Stimulated activated CD4-positive, alpha-beta T cell treated with anti-CD3 and anti-CD28 coated beads, Interleukin-4, amount 100 ng/mL, for 1 hour (primary cell): ENCODE measurements around the gene ADGRB3.
"Not testable (repeated sequence)": the region's sequence is repeated elsewhere in the genome, so short reads cannot be mapped to it uniquely, and the experiment has no call there.

Experiments
- DNase-seq: peaks from one replicate; pipeline ENCODE4 v3.0.0-alpha.2; 2020

The ADGRB3 gene

DNA sequence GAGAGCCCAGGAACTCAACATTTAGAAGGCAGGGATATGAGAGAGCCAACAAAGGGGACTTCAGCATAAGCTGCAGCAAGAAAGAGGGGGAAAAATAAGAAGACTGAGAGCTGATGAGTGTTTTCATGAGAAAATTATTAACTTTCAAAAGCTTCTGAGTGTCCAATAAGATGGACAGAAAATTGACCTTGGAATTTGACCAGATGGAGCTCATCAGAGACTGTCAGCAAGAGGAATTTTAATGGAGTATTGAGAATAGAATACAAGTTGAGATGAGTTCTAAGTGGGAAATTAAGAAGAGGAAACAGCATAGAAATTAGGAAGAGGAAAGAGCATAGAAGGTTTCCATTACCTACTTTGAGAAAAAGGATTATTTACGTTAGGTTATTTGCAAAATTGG, 733.5 kb downstream of the ADGRB3 start:
- no peak for DNase-seq

DNA sequence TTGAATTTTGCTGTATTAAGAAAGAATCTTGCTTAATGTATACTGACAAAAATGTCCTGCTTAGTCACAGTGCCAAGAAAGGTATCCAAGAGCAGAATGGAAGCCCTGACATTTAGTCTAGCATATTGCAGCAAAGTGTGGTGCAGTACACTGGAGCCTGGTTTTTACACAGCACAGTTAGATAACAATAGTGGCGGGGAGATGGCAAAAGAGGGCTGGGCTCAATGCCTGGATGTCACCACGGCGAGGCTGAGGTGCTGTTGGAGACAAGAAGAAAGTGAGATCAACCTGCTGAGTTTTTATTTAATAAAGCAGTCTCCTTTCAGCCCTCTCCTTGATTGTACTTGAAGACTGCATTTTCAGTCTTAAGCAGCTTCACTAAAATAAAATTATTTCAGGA, 735.7 kb downstream of the ADGRB3 start:
- no peak for DNase-seq

DNA sequence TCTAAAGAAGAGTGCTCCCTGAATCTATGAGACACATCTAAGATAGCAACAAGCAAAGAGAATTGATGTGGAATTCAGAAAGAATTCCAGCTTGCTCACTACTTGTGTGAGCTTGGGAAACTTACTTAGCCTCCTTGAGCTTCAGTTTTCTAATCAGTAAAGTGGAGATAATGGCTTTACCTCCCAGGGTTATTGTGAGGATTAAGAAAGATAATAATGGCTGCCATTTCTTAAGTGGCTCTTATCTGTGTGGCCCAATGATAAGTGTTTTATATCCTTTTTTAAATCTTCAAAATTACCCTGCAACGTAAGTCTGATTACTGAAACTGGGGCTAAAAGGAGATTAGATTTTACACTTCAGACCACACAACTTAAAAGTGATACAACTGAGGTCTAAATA, 743.2 kb downstream of the ADGRB3 start:
- DNase-seq: no peak

DNA sequence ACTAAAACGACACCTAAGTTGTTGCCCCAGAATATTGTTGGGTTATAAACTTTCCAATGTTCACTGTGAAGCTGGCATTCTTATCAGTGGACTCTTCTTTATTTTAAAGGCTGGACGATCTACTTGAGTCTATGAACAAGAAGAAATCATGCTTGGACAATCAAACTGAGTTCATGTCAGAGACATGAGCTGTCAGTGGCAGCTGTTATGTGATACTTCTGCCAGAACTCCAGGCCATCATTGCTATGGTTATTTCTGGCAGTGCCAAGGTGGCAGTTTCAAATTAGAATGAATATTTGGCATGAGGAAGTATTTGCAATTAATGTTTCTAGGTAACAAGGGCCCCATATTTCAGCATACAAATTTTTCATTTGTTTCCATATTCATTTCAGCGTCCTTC, 744.4 kb downstream of the ADGRB3 start:
- DNase-seq: no peak

DNA sequence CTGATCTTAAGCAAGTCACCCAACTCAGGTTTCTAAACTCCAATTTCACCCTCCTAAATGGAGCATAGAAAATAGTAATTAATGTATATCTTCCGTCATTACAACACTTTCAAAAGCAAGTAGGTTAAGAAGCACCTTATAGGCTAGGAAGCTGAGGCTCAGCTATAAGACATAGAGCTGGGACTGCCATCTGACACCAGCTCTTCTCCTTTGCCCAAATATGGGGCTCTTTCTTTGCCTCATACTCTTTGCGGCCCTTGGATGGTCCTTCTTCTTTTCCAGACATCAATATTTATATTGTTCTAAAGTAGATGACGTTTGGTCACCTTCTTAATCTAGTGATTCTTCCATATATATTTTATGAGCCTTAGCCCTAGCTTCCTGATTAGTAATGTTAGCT, 748.5 kb downstream of the ADGRB3 start:
- no peak for DNase-seq

DNA sequence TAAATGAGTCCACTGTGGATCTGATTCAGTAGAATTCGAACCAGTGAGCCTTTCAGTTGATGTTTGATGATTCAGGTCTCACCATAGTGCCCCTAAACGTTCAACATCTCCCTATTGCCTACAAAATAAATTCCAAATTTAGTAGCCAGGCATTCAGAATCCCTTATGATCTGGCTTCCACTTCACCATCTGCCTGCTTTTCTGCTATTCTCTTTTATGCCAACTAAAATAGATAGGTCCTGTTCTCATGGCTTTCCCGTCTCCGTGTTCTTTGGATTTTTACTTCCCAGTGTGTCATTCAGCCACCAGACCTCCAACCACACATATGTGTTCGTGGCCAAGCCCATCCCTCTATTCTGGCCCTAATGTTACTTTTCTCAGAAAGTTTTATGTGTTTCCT, 751.3 kb downstream of the ADGRB3 start:
- no peak for DNase-seq

DNA sequence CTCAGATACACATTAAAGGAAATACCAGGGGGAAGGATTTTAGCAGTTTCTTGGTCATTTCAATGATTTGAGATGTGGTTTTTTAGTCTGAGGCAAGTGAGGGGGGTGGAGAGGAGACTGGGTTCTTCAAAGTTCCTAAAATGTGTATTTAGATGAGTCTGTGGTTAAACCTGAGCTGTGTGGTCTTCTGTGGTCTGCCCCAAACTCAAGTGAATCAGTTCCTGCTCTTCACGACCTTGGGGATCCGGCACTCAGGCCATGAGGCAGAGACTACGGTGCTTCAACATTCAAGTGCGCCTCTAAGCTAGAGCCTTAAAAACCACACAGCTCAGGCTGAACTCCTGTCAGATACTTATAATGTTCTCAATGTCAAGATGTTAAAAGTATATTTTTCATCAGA, 755.0 kb downstream of the ADGRB3 start:
- DNase-seq: no peak

DNA sequence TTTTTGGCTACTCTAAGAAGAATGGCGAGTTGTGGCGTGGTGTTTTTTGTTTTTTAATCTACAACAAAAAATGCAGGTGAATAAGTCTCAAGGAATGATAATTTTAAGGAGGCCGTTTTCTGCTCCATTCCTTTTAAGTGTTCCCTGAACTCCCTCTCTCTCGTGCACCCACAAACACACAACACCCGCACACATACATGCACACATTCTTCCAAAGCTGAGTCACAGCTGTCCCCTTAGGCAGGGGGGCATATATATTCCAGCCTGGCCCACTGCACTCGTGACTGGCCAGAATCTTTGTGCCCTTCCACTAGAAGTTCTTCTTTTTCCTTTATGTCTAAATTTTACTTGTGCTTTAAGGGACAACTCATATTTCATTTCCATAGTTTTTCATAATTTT, 756.0 kb downstream of the ADGRB3 start:
- DNase-seq: no peak

DNA sequence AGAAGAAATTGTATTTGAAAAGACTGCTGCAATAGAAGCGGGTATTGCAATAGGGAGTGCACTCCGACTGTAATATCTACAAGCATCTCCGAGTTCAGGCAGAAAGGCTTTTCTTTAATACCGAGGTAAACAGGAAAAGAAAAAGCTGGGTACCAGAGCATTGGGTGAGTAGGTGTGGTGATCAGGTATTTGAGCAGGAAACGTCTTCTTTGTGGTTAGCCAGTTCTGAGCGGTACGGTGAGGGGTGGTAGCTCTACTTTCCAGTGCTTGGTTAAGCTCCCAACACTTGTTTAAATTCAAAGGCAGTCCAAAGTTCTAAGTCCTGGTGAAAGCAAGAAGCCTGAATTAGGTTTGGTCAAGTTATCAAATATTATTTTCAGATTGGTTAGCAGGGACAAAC, 757.7 kb downstream of the ADGRB3 start:
- DNase-seq: no peak

DNA sequence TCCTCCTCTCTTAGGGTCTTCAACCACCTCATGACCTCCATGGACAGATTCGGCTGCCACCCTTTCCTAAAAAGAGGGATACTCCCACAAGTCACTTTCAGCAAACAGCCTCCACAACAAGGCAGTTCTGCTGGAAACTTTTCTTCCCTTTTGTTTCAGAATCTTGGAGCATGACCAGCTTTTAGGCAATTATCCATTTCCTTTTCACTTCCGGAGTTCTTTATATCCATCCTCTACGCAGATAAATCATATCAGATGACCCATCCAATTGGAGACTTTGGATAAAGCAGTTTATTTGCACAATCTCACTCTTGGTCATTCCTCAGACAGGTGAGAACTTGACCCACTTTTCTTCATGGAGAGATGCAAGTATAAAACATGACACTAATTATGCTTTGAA, 763.2 kb downstream of the ADGRB3 start:
- no peak for DNase-seq

DNA sequence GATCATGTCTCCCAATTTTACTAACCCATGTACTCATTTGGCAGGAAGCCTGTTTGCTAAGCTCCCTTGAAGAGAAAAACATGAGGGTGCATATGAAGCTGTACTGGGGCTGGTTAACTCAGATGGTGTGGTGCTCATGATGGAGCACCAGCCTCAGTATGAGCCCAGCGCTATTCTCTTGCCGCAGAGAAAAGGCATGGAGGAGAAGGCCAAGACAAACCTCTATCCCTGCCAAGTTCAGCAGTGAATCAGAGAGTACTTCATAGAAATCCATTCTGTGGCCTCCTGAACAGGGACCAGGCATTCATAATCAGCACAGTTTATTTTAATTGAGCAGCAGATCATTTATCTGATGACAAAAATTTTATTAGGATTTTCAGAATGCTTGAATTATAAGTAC, 763.6 kb downstream of the ADGRB3 start:
- no peak for DNase-seq

DNA sequence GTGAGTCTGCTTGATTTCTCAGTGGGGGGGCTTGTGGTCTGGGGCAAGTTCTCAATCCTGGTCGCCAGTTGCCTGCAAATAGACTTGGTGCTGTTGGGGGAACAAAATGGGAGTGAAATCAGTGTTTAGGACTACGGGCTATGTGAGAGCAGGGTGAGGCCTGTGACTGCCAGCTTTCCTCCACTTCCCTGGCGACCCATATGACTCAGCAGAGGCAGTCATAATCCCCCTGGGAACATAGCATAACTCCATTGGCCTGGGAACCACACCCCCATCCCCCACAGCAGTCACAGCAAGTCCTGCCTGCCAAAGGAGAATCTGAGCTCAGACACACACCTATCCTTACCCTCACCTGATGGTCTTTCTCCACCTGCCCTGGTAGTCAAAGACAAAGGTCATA, 773.8 kb downstream of the ADGRB3 start:
- no peak for DNase-seq

DNA sequence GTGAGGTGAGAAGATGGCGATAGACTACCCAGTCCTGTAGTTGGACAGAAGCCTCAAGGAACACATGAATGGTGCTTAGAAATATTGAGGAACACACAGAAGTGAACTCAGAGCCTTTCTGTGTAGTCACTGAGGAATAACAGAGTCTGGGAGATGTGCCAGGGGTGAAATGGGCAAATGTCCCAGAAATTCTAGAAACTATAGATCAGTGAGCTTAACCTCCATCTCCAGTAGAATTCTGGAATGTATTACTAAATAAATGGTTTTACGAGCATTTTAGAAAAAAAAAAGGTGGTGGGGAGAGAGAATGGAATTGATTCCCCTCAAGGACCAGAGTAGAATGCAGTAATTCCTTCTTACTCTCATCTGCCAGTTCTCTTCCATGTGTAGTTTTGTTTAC, 781.7 kb downstream of the ADGRB3 start:
- DNase-seq: no peak

DNA sequence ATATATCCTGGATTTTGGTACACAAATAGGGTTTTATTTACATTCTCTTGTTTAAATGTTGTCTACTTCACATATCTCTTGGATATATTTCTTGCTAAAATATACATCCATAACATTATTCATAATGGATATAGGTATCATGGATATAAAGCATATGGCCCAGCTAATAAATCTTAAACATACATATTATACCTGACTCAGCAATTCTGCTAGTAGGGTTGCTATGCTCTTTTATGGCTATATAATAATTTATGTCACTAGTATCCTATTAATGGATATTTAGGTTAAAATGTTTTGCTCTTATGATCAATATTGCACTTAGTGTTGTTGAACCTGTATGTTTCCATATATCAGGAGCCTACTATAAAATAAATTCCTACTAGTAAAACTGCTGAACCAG, 786.2 kb downstream of the ADGRB3 start:
- no peak for DNase-seq

DNA sequence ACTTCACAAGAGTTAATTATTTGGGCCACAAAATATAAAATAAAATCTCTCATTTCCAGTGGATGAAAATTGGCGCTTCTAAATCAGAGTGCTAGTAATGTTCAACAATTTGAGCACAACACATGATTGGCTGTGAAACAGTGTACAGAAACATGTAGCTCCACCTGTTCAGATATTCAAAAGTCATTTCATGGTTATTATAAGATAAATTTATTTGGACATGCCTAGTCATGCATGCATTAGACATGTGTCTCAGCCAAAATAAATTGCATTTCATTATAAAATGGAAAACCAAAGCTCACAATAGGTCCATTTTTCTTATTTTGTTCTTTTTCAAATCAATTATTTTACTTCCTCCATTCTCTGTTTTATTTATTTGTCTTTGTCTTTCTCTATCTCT, 786.9 kb downstream of the ADGRB3 start:
- no peak for DNase-seq

DNA sequence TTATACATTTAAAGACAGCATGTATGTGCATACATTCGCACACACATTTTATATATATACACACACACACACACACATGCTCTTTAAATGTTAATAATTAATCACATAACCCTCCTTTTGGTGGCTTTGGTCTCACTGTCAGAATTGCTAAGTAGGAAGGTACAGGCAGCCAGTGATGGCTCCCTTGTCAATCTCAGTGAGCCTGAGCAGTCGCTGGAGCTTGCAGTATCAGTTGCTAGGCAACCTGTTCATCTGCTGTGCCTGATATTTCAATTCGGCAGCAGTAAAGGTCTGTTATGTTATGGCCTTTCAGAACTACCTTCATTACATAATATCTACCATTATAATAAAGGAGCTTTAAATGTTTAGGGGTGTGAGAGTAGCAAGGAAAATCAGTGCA, 787.4 kb downstream of the ADGRB3 start:
- DNase-seq: no peak

DNA sequence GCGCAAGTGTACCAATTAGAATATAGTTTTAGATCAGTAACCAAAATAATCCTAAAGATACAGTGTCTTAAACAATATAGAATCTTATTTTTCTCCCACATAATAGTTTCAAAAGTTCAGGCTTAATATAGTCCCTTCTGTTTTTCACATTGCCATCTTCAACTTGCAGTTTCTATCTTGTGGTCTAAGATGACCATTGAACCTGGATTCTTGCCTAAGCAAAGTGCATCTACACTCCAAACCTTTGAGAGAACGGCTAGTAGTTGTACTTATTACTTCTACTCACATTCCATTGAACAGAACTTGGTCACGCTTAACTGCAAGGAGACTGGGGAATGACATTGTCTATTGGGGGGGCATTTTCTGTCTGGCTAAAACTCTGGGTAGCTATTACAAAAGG, 788.7 kb downstream of the ADGRB3 start:
- DNase-seq: no peak

DNA sequence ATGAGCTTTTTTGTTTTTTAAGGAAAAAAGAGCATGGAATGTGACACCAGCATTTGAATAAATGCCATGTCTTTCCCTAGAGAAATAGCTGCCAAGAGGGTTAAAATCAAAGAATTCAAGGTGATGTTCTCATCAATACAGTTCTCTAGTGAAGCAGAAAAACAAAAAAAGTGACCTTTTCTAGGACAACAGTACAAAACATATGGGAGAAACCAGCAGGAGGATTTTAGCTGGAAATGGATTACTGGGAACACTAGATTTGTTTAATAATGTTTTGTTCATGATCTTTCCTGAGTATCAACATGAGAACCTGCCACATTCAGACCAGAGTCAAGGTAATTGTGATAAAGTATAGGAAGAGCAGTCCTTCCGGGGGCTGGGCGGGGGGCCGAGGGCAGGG, 789.5 kb downstream of the ADGRB3 start:
- no peak for DNase-seq

DNA sequence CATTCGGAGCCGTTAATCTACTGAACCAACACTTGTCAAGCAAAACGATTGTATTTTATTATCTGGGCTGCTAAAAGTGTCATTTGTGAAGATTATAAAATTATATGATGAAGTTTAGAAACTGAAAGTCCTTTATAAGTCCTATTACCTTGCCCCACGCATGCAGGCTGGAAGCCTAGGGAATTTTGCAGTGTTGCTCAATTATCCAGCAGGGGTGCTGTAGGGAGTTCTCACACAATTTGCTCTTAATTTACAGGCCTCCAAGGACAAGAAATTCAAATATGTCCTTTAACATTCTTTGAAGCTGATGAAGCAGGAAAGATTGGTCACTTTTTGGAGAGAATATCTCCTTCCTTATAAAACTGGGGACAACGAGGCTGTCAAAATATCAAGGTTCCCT, 792.8 kb downstream of the ADGRB3 start:
- no peak for DNase-seq

DNA sequence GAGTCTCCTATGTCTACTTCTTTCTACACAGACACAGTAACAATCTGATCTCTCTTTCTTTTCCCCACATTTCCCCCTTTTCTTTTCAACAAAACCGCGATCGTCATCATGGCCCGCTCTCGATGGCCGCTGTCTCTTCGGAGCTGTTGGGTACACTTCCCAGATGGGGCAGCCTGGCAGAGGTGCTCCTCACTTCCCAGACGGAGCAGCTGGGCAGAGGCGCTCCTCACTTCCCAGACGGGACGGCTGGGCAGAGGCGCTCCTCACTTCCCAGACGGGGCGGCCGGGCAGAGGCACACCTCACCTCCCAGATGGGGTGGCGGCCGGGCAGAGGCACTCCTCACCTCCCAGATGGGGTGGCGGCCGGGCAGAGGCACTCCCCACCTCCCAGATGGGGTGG, 797.1 kb downstream of the ADGRB3 start:
- DNase-seq: not testable (repeated sequence)

DNA sequence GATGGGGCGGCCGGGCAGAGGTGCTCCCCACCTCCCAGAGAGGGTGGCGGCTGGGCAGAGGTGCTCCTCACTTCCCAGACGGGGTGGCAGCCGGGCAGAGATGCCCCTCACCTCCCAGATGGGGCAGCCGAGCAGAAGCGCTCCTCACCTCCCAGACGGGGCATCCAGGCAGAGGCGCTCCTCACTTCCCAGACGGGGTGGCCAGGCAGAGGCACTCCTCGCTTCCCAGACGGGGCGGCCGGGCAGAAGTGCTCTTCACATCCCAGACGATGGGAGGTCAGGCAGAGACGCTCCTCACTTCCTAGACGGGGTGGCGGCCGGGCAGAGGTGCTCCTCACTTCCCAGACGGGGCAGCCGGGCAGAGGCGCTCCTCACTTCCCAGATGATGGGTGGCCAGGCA, 798.0 kb downstream of the ADGRB3 start:
- not testable (repeated sequence) for DNase-seq

DNA sequence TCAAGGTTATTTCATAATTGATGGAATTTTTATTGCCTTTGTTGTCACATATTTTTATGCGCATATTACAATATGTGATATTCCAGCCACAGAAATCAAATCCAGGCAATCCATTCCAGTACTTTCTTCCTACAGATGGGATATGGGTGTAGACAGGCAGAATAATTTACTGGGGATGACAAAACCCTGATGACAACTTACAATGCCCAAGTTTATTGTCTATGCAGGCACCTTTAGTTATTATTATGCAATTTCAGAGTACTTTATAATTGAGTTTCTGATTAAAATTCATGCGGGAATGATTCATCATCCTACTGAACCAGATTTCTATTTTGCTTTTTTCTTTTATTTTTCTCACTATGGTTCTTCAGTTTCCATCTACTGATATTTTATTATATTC, 803.0 kb downstream of the ADGRB3 start:
- DNase-seq: no peak
